ENCODE results near the gene FBXO4.

The FBXO4 gene

DNA sequence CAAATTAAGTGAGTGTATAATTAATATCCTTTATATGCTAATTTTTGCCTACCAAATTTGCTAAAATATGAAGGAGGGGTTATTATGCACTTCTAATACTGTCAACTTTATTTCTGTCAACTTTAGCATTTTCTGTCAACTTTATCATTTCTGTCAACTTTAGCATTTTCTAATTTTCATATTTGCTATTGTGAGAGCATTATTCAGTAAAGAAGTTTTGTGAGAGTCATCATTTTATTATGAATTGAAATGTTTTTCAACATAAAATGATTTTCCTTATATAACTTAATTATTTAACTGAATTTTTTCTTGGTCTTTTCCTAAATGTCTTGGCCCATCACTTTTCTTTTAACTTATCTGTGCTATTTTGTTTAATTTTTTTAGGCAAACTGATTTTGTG, 58.2 kb downstream of the FBXO4 start:
- TF ChIP-seq POLR2A (IDR thresholded peaks at IDR 0.05; ENCODE audit: low read length) (no peak), GATA1 (IDR thresholded peaks at IDR 0.05; ENCODE audit: low read depth, low read length) (no peak)
- no peak for DNase-seq

DNA sequence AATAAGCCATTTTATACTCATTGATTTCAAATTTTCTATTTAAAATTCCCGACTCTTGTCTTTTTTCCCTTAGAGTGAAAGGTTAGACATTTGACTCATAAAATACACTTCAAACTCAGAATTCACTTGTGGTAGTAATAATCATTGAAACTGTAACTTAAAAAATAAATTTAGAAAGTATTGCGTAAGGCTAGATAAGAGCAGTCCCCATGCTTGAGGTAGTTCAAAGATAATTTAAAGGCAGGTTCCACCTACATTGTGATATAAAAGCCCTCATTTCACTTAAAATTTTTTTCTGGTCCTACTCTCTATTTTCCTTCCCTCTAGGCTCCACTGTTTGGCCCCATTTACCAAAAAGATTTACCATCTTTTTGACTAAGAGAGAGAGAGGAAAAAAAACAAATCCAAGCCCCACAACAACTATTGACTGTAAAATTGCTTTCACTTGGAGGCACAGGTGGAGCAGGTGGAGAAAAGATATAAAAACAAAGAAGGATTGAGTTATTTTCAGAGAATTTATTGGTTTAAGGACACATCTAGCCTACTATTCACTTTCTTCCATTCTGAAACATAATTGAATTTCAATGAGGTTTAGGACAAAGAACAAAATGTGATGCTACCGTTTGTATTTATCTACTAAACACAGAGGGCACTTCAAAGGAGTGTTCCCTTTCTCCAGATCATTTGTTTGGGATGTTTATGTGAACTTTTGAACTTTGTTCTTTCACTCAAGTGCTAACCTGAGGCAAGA, 61.0 kb downstream of the FBXO4 start:
- no peak for DNase-seq

More for the DNA sequence above, 61.0 kb downstream of the FBXO4 start:
- TF ChIP-seq GATA1 (IDR thresholded peaks at IDR 0.05; ENCODE audit: low read depth, low read length): no peak
- TF ChIP-seq POLR2A (IDR thresholded peaks at IDR 0.05; ENCODE audit: low read length): no peak
